Measurements from ENCODE around the gene GPR37L1. TPM values are rescaled to one million over a fixed set of nuclear protein-coding genes. Genes with fewer than 3 reads are reported as not detected.
"Not testable (repeated sequence)": the region's sequence is repeated elsewhere in the genome, so short reads cannot be mapped to it uniquely, and the experiment has no call there.

GPR37L1 gene
- polyA plus RNA-seq, 4 donors, result 0.10 to 0.37 (median 0.22) TPM; not detected in 1

DNA sequence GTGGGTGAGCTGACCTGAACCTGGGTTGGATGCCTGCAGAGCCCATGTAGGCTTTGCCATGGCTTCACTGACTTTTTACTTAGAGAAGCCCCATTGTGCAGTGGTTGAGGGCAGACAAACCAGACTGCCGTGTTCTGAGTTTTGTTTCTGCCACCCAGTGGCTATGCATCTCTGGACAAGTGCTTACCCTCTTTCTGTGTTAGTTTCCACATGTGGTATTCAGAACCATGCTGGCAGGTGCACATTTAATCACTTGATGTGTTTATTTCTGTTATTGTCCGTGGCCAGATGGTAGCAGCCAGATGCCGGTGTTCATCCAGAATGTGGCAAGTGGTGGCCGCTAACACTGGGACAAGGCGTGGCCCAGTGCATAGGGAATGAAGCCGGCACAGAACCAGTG is 48.0 kb downstream of the GPR37L1 start:
- no peak for FAIRE-seq

DNA sequence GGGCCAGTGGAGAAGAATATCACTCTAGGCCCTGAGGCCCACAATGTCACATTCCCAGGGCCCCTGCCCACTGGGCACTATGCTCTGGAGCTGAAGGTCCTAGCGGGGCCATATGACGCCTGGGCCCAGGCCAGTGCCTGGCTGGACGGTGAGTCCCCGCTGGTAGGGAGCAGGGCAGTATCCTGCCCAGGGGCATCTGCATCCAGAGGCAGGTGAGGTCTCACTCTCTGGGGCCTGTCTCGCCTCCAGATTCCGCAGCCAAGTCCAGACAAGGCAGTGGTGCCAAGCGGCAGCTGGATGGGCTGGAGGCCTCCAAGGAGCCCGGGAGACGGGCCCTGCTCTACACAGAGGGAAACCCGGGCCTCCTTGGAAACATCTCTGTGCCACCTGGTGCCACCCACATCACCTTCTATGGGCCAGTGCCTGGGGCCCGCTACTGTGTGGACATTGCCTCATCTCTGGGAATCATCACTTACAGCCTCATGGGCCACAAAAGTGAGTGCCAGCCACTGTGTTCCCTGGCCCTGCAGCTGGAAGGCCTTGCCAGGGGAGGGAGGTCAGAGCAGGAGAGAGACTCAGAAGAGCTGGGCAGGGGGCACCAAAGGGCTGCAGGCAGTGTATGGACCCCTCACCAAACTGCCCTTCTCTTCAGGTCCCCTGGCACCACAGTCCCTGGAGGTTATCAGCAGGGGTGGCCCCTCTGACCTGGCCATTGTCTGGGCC is 48.7 kb downstream of the GPR37L1 start:
- FAIRE-seq, result no peak
- DNase-seq, result no peak
- WGBS, 3 donors, result 87 to 99% (median 93%) methylated on average over 10 to 11 of the region's 11 CpGs

More for the DNA sequence above, 48.0 kb downstream of the GPR37L1 start:
- Histone ChIP-seq H3K36me3 (ENCODE audit: control insufficient read depth in 3 of 3, insufficient read depth in 2 of 3, low read depth in 1 of 3, low read length in 3 of 3) (no peaks in the 10 kb centered on the region), H3K27me3 (ENCODE audit: control insufficient read depth in 3 of 3, insufficient read depth in 3 of 3, low read length in 3 of 3) (no peaks in the 10 kb centered on the region), H3K9me3 (ENCODE audit: control insufficient read depth in 2 of 2, insufficient read depth in 1 of 2, low read depth in 1 of 2, low read length in 1 of 2) (no peaks in the 10 kb centered on the region), H3K4me3 (ENCODE audit: low read depth in 1 of 3, low read length in 3 of 3) (no peak overlapping the region), H3K27ac (ENCODE audit: low read depth in 1 of 3, low read length in 2 of 3) (no peak overlapping the region), H3K4me1 (ENCODE audit: control insufficient read depth in 3 of 3, insufficient read depth in 2 of 3, low read depth in 1 of 3, low read length in 2 of 3) (peaks cover 0 to 2% (median 0%) of the 10 kb centered on the region in 3 donors)
- WGBS, 3 donors, result 65 to 80% (median 76%) methylated on average over 6 of the region's 6 CpGs
- no peak for DNase-seq

DNA sequence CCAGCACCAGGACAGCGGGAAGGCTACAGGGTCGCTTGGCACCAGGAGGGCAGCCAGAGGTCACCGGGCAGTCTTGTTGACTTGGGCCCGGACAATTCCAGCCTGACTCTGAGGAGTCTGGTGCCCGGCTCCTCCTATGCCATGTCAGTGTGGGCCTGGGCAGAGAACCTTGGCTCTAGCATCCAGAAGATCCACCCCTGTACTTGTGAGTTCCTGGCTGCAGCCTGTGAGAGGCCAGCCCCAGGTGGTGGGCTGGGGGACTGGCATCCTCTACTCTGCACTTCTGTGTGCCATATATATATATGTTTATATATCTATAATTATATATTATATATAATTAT is 49.3 kb downstream of the GPR37L1 start:
- Histone ChIP-seq H3K36me3 (ENCODE audit: control insufficient read depth in 3 of 3, insufficient read depth in 2 of 3, low read depth in 1 of 3, low read length in 3 of 3) (no peaks in the 10 kb centered on the region), H3K9me3 (ENCODE audit: control insufficient read depth in 2 of 2, insufficient read depth in 1 of 2, low read depth in 1 of 2, low read length in 1 of 2) (no peaks in the 10 kb centered on the region), H3K27me3 (ENCODE audit: control insufficient read depth in 3 of 3, insufficient read depth in 3 of 3, low read length in 3 of 3) (no peaks in the 10 kb centered on the region), H3K4me1 (ENCODE audit: control insufficient read depth in 3 of 3, insufficient read depth in 2 of 3, low read depth in 1 of 3, low read length in 2 of 3) (peaks cover 0 to 2% (median 0%) of the 10 kb centered on the region in 3 donors), H3K27ac (ENCODE audit: low read depth in 1 of 3, low read length in 2 of 3) (no peak overlapping the region), H3K4me3 (ENCODE audit: low read depth in 1 of 3, low read length in 3 of 3) (no peak overlapping the region)
- DNase-seq (no peak), FAIRE-seq (no peak)
- WGBS, 3 donors, result 95 to 99% (median 97%) methylated on average over 5 of the region's 5 CpGs

More for the DNA sequence above, 48.7 kb downstream of the GPR37L1 start:
- H3K27me3 ChIP-seq (ENCODE audit: control insufficient read depth in 3 of 3, insufficient read depth in 3 of 3, low read length in 3 of 3), result no peaks in the 10 kb centered on the region
- H3K4me1 ChIP-seq (ENCODE audit: control insufficient read depth in 3 of 3, insufficient read depth in 2 of 3, low read depth in 1 of 3, low read length in 2 of 3), result peaks cover 0 to 2% (median 0%) of the 10 kb centered on the region in 3 donors
- H3K9me3 ChIP-seq (ENCODE audit: control insufficient read depth in 2 of 2, insufficient read depth in 1 of 2, low read depth in 1 of 2, low read length in 1 of 2), result no peaks in the 10 kb centered on the region
- H3K36me3 ChIP-seq (ENCODE audit: control insufficient read depth in 3 of 3, insufficient read depth in 2 of 3, low read depth in 1 of 3, low read length in 3 of 3), result no peaks in the 10 kb centered on the region
- no peak overlapping the region for H3K4me3 ChIP-seq (ENCODE audit: low read depth in 1 of 3, low read length in 3 of 3)
- H3K27ac ChIP-seq (ENCODE audit: low read depth in 1 of 3, low read length in 2 of 3), result no peak overlapping the region

DNA sequence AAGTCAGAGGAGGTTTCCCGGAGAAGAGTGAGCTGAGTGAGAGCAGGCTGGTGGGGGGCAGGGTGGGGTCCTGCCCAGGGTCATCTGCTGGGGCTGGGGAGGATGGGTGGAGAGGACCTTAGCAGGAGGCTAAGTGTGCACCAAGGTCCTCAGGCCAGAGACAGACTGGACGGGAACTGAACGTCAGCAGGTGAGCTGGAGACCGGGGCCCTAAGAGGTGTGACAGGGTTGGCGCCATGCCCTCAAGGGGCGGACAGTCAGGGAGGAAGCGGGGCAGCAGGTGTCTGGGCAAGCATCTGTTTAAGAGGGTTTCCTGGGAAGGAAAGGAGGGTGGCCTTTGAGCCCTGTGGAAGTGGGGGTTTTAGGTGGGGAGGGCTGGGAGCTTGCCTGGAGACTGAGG is 51.3 kb downstream of the GPR37L1 start:
- FAIRE-seq (no peak), DNase-seq (no peak)
- Histone ChIP-seq H3K27me3 (ENCODE audit: control insufficient read depth in 3 of 3, insufficient read depth in 3 of 3, low read length in 3 of 3) (peaks cover 0 to 2% (median 0%) of the 10 kb centered on the region in 3 donors), H3K27ac (ENCODE audit: low read depth in 1 of 3, low read length in 2 of 3) (no peak overlapping the region), H3K36me3 (ENCODE audit: control insufficient read depth in 3 of 3, insufficient read depth in 2 of 3, low read depth in 1 of 3, low read length in 3 of 3) (no peaks in the 10 kb centered on the region), H3K4me3 (ENCODE audit: low read depth in 1 of 3, low read length in 3 of 3) (no peak overlapping the region), H3K4me1 (ENCODE audit: control insufficient read depth in 3 of 3, insufficient read depth in 2 of 3, low read depth in 1 of 3, low read length in 2 of 3) (no peaks in the 10 kb centered on the region), H3K9me3 (ENCODE audit: control insufficient read depth in 2 of 2, insufficient read depth in 1 of 2, low read depth in 1 of 2, low read length in 1 of 2) (no peaks in the 10 kb centered on the region)
- WGBS, 3 donors, result 39 to 73% (median 69%) methylated on average over 7 of the region's 7 CpGs

DNA sequence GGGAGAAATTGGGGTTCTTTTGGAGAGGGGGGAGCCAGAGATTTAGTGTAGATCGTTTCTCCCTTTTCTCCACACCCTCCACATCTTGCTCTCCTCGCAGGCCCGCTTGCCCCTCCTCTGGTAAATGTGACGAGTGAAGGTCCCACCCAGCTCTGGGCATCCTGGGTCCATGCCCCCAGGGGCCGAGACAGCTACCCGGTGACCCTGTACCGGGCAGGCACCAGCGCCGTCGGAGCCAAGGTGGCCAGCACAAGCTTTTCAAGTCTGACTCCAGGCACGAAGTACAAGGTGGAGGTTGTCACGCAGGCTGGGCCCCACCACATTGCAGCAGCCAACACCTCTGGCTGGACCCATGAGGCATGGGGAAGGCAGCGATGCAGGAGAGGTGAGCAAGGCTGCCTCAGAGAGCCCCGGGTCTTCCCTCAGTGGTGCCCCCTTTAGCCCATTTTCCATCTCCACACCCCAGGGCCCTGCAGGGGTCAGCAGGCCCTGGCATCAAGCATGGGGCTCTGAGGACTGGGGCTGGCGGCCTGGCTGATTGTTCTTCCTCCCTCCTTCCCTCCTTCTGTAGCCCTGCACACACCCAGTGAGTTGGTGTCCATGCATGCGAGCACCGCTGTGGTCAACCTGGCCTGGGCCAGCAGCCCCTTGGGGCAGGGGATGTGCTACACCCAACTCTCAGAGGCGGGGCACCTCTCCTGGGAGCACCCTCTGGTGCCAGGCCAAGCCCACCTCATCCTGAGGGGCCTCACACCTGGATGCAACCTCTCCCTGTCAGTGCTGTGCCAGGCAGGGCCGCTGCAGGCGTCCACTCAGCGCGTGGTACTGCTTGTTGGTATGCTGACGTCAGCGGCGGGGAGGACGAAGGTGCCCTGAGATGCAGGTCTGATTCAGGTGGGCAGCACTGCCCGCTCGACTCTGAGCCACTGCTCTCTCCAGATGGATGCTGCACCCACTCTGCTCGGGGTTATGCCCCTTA is 54.5 kb downstream of the GPR37L1 start:
- FAIRE-seq, result no peak

DNA sequence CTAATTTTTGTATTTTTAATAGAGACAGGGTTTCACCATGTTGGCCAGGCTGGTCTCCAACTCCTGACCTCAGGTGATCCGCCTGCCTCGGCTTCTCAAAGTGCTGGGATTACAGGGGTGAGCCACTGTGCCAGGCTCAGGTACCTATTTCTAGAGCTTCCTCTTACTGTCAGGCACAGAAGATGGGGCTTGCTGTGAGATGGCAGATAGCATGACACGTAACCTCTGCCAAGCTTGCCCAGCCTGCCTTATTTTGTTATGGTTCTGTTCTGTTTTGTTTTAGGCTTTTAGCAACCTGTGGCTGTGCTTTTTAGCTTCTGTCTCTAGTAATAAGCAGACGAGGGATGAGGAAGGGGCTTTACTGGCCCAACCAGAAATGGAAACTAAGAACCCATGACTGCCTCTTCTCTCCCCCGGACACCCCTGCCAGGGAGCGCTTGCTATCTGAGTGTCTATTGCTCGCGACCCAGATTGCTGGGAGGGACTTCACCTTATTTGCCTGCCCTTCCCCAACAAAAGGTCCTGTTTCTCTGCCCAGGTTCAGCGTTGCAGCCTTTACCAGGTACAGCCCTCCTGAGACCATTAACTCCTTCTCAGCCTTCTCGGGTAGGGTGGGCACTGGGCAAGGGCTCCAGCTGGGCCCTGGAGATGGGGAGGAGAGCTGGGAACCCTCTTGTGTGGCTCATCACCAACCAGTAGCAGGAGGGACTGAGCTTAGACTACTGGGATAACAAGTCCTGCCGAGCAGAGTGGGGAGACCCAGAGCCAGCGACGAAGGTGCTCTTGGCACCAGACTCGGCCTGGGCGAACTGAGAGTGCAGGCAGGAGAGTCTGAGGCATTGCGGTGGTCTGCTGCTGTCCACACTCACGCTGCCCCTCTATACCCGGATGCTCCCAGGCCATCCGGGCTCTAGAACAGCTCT is 57.4 kb downstream of the GPR37L1 start:
- no peak overlapping the region for H3K27ac ChIP-seq (ENCODE audit: low read depth in 1 of 3, low read length in 2 of 3)
- WGBS, 3 donors, result 75 to 81% (median 79%) methylated on average over 19 of the region's 19 CpGs
- H3K4me1 ChIP-seq (ENCODE audit: control insufficient read depth in 3 of 3, insufficient read depth in 2 of 3, low read depth in 1 of 3, low read length in 2 of 3), result no peaks in the 10 kb centered on the region
- DNase-seq, result no peak
- no peaks in the 10 kb centered on the region for H3K9me3 ChIP-seq (ENCODE audit: control insufficient read depth in 2 of 2, insufficient read depth in 1 of 2, low read depth in 1 of 2, low read length in 1 of 2)
- H3K27me3 ChIP-seq (ENCODE audit: control insufficient read depth in 3 of 3, insufficient read depth in 3 of 3, low read length in 3 of 3), result peaks cover 0 to 4% (median 0%) of the 10 kb centered on the region in 3 donors
- H3K4me3 ChIP-seq (ENCODE audit: low read depth in 1 of 3, low read length in 3 of 3), result no peak overlapping the region
- no peak for FAIRE-seq
- no peaks in the 10 kb centered on the region for H3K36me3 ChIP-seq (ENCODE audit: control insufficient read depth in 3 of 3, insufficient read depth in 2 of 3, low read depth in 1 of 3, low read length in 3 of 3)

More for the DNA sequence above, 54.5 kb downstream of the GPR37L1 start:
- Histone ChIP-seq H3K4me1 (ENCODE audit: control insufficient read depth in 3 of 3, insufficient read depth in 2 of 3, low read depth in 1 of 3, low read length in 2 of 3) (no peaks in the 10 kb centered on the region), H3K9me3 (ENCODE audit: control insufficient read depth in 2 of 2, insufficient read depth in 1 of 2, low read depth in 1 of 2, low read length in 1 of 2) (no peaks in the 10 kb centered on the region), H3K36me3 (ENCODE audit: control insufficient read depth in 3 of 3, insufficient read depth in 2 of 3, low read depth in 1 of 3, low read length in 3 of 3) (no peaks in the 10 kb centered on the region), H3K27me3 (ENCODE audit: control insufficient read depth in 3 of 3, insufficient read depth in 3 of 3, low read length in 3 of 3) (peaks cover 0 to 2% (median 0%) of the 10 kb centered on the region in 3 donors), H3K27ac (ENCODE audit: low read depth in 1 of 3, low read length in 2 of 3) (no peak overlapping the region), H3K4me3 (ENCODE audit: low read depth in 1 of 3, low read length in 3 of 3) (no peak overlapping the region)
- WGBS, 3 donors, result 87 to 91% (median 90%) methylated on average over 27 to 29 of the region's 29 CpGs
- no peak for DNase-seq

DNA sequence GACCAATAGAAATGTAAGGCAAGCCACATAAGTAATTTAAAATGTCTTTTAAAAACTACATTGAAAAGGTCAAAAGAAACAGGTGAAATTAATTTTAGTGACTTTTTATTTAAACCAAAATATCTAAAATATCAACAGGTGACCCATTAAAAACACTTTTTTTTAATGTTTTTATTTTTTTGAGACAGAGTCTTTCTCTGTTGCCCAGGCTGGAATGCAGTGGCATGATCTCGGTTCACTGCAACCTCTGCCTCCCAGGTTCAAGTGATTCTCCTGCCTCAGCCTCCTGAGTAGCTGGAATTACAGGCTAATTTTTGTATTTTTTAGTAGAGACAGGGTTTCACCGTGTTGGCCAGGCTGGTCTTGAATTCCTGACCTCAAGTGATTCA is 58.0 kb downstream of the GPR37L1 start:
- not testable (repeated sequence) for FAIRE-seq; H3K9me3 ChIP-seq (ENCODE audit: control insufficient read depth in 2 of 2, insufficient read depth in 1 of 2, low read depth in 1 of 2, low read length in 1 of 2); H3K4me3 ChIP-seq (ENCODE audit: low read depth in 1 of 3, low read length in 3 of 3); H3K36me3 ChIP-seq (ENCODE audit: control insufficient read depth in 3 of 3, insufficient read depth in 2 of 3, low read depth in 1 of 3, low read length in 3 of 3); H3K27me3 ChIP-seq (ENCODE audit: control insufficient read depth in 3 of 3, insufficient read depth in 3 of 3, low read length in 3 of 3); H3K4me1 ChIP-seq (ENCODE audit: control insufficient read depth in 3 of 3, insufficient read depth in 2 of 3, low read depth in 1 of 3, low read length in 2 of 3); H3K27ac ChIP-seq (ENCODE audit: low read depth in 1 of 3, low read length in 2 of 3); DNase-seq
- WGBS, 3 donors, result 62 to 78% (median 75%) methylated on average over 2 of the region's 2 CpGs

DNA sequence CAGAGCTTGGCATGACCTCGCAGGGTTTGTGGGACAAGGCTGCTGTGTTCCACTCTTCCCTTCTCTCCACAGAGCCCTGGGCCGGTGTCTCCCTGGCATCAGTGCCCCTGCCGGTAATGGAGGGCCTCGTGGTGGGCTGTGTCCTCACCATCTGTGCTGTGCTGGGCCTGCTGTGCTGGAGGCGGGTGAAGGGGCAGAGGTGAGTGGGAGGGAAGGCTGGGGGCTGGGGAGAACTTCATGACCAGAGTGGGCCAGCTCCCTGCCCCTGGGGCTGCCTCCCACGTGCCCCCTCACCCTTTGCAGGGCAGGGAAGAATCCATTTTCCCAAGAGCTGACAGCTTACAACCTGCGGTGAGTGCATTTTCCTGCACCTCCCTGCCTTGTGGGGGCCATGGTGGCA is 58.9 kb downstream of the GPR37L1 start:
- Histone ChIP-seq H3K4me3 (ENCODE audit: low read depth in 1 of 3, low read length in 3 of 3) (no peak overlapping the region), H3K27ac (ENCODE audit: low read depth in 1 of 3, low read length in 2 of 3) (no peak overlapping the region), H3K27me3 (ENCODE audit: control insufficient read depth in 3 of 3, insufficient read depth in 3 of 3, low read length in 3 of 3) (peaks cover 0 to 4% (median 0%) of the 10 kb centered on the region in 3 donors), H3K9me3 (ENCODE audit: control insufficient read depth in 2 of 2, insufficient read depth in 1 of 2, low read depth in 1 of 2, low read length in 1 of 2) (no peaks in the 10 kb centered on the region), H3K4me1 (ENCODE audit: control insufficient read depth in 3 of 3, insufficient read depth in 2 of 3, low read depth in 1 of 3, low read length in 2 of 3) (peaks cover 0 to 5% (median 0%) of the 10 kb centered on the region in 3 donors), H3K36me3 (ENCODE audit: control insufficient read depth in 3 of 3, insufficient read depth in 2 of 3, low read depth in 1 of 3, low read length in 3 of 3) (no peaks in the 10 kb centered on the region)
- FAIRE-seq (no peak), DNase-seq (no peak)
- WGBS, 3 donors, result 80 to 89% (median 84%) methylated on average over 5 to 7 of the region's 7 CpGs
